K562 (cell line): ENCODE measurements around the gene HYCC2. TPM values are rescaled to one million over a fixed set of nuclear protein-coding genes. Genes with fewer than 3 reads are reported as not detected.
A peak's percentile ranks its signal among the peaks of the same experiment; 100 is the strongest.

ENCODE experiments used
- CAMTA2 ChIP-seq: fragments of 250-450 bp; sonication (Bioruptor Pico); conservative IDR thresholded peaks from 2 replicates; pipeline ENCODE4 v1.5.1; 2022
- CTBP1 ChIP-seq: fragments of 450-650 bp; IDR thresholded peaks from 2 replicates; pipeline ENCODE4 v1.6.1; 2016; ENCODE audit warnings: borderline replicate concordance
- CTCF ChIP-seq, 3 experiments: IDR thresholded peaks in 2 of 3; conservative IDR thresholded peaks in 1 of 3; 2 replicates each; pipeline ENCODE4 v1.5.1; 2011 to 2012; ENCODE audit warnings: low read length in 3 of 3, mild to moderate bottlenecking in 3 of 3, control low read depth in 2 of 3, improper control_type of control experiment in 1 of 3, inconsistent platforms in 1 of 3, low read depth in 1 of 3, mixed read lengths in 1 of 3, moderate library complexity in 1 of 3; ENCODE audit not compliant: insufficient read depth in 2 of 3
- ELF1 ChIP-seq: fragments of 200-800 bp; sonication (Bioruptor generic); IDR thresholded peaks from 2 replicates; pipeline ENCODE4 v1.6.1; 2016; ENCODE audit warnings: missing genetic modification characterization, missing compliant biosample characterization
- MYNN ChIP-seq, 2 experiments: sonication (generic); formaldehyde crosslinking in 1 of 2; IDR thresholded peaks; 2 replicates each; pipeline versions ENCODE4 v1.5.0 to v1.6.1; 2016 to 2020; ENCODE audit warnings: antibody characterized with exemption in 1 of 2, missing genetic modification reagents in 1 of 2
- NFATC3 ChIP-seq: fragments of 450-650 bp; IDR thresholded peaks from 2 replicates; pipeline ENCODE4 v1.6.1; 2017; ENCODE audit warnings: mild to moderate bottlenecking
- PBX2 ChIP-seq, 2 experiments: IDR thresholded peaks in 1 of 2; conservative IDR thresholded peaks in 1 of 2; 2 replicates each; pipeline ENCODE4 v1.6.1; 2016; ENCODE audit warnings: low read depth in 2 of 2, mild to moderate bottlenecking in 1 of 2, missing compliant biosample characterization in 1 of 2, missing genetic modification characterization in 1 of 2, moderate library complexity in 1 of 2
- PHB2 ChIP-seq: fragments of 450-650 bp; IDR thresholded peaks from 2 replicates; pipeline ENCODE4 v1.6.1; 2017; ENCODE audit warnings: low read depth
- TCF15 ChIP-seq: fragments of 250-450 bp; sonication (Bioruptor Pico); IDR thresholded peaks from 2 replicates; pipeline ENCODE4 v1.8.0; 2022; ENCODE audit warnings: moderate library complexity, mild to moderate bottlenecking, inconsistent platforms
- ZNF407 ChIP-seq: fragments of 450-650 bp; IDR thresholded peaks from 2 replicates; pipeline ENCODE4 v1.6.1; 2016; ENCODE audit warnings: low read depth
- ZNF79 ChIP-seq: fragments of 250-450 bp; sonication (Bioruptor Pico); IDR thresholded peaks from 2 replicates; pipeline ENCODE4 v1.4.0; 2020; ENCODE audit warnings: low read depth, mild to moderate bottlenecking, moderate library complexity
- polyA plus RNA-seq, 8 experiments: library from polyadenylated mRNA; depleted of rRNA in 4 of 8; stranded (reverse) in 5 of 8; unstranded in 3 of 8; fragments of >200 nt; fragmentation: Nextera tagmentation in 2 of 8; fragmentation: Illumina TruSeq in 1 of 8; extraction: Ambion mirVana in 2 of 8; extraction: Trizol in 1 of 8; gene quantifications; 2 replicates each; pipeline versions ENCODE4 v1.2.1 to v1.2.3, GENCODE V29; 2011 to 2014; ENCODE audit warnings: inconsistent platforms in 1 of 8, missing spikeins in 1 of 8
- total RNA-seq, 7 experiments: library from RNA; depleted of rRNA in 6 of 7; stranded (reverse); fragments of >200 nt in 6 of 7; fragmentation: Illumina TruSeq in 2 of 7; extraction: Trizol in 2 of 7; gene quantifications; 2 replicates each; pipeline versions ENCODE4 v1.2.1 to v1.2.3, GENCODE V29; 2011 to 2021; ENCODE audit warnings: low replicate concordance in 1 of 7

Gene HYCC2
- total and polyA plus RNA-seq, 9 of the 15 experiments (the other 6 are each of a cell fraction or from before 2014, with no cell fraction given), result 5.4 to 20.0 (median 9.8) TPM

GRCh38 chr2:201118121-201118960 lies 46.9 kb upstream of the HYCC2 start (continued):
- no peak for TF ChIP-seq ELF1 (tag)
- TF ChIP-seq CTCF (IDR thresholded peaks at IDR 0.05 in 2 of 3, conservative IDR thresholded peaks at IDR 0.05 in 1 of 3; ENCODE audit: insufficient read depth in 2 of 3, low read depth in 1 of 3, low read length in 3 of 3), result peak; percentile 67 to 89 (median 83)
- no peak for TF ChIP-seq PHB2
- no peak for TF ChIP-seq ZNF407
- TF ChIP-seq MYNN (IDR thresholded peaks at IDR 0.05), result peak; percentile 14; the same call in 1 of the 2 replicates
- no peak for TF ChIP-seq MYNN (CRISPR knock-in tag; IDR thresholded peaks at IDR 0.05)
- no peak for TF ChIP-seq NFATC3
- peak; percentile 81 for TF ChIP-seq CTBP1
- TF ChIP-seq TCF15 (CRISPR knock-in tag), result no peak
- no peak for TF ChIP-seq ZNF79 (CRISPR knock-in tag)
- TF ChIP-seq PBX2 (CRISPR knock-in tag; IDR thresholded peaks at IDR 0.05; ENCODE audit: low read depth), result no peak
- TF ChIP-seq PBX2 (tag; conservative IDR thresholded peaks at IDR 0.05; ENCODE audit: low read depth), result peak; percentile 91
- no peak for TF ChIP-seq CAMTA2
